Nephron progenitor cell (in vitro differentiated cells): ENCODE results near the gene ARHGAP26.

ENCODE experiments used
- DNase-seq: peaks from one replicate; pipeline ENCODE4 v3.0.0; 2021
- H3K27ac Mint-ChIP-seq: 2 replicates; pipeline ENCODE4 v1.8.0; 2021; ENCODE audit warnings: mild to moderate bottlenecking, moderate library complexity, mixed read lengths
- H3K27me3 Mint-ChIP-seq: 2 replicates; pipeline ENCODE4 v1.8.0; 2021; ENCODE audit warnings: mild to moderate bottlenecking, low read depth, mixed read lengths; ENCODE audit not compliant: poor library complexity
- H3K36me3 Mint-ChIP-seq: 2 replicates; pipeline ENCODE4 v1.8.0; 2021; ENCODE audit warnings: low read depth, mixed read lengths
- H3K4me1 Mint-ChIP-seq: 2 replicates; pipeline ENCODE4 v1.8.0; 2021; ENCODE audit warnings: mixed read lengths
- H3K4me3 Mint-ChIP-seq: 2 replicates; pipeline ENCODE4 v1.8.0; 2021; ENCODE audit warnings: mild to moderate bottlenecking, moderate library complexity, mixed read lengths
- H3K9me3 Mint-ChIP-seq: 2 replicates; pipeline ENCODE4 v1.8.0; 2021; ENCODE audit warnings: mild to moderate bottlenecking, moderate library complexity, mixed read lengths
- TF ChIP-seq, protein P1 (sequence below): fragments of 200-600 bp; sonication (generic); IDR thresholded peaks from 2 replicates; pipeline ENCODE4 v1.5.0; 2021; ENCODE audit warnings: antibody characterized with exemption

ARHGAP26 gene

GRCh38 chr5:143149759-143150158 lies 379.6 kb downstream of the ARHGAP26 start:
- H3K27me3 Mint-ChIP-seq: no peaks in the 10 kb centered on the region
- peaks cover 40% of the 10 kb centered on the region for H3K4me1 Mint-ChIP-seq
- peaks cover 10% of the 10 kb centered on the region for H3K36me3 Mint-ChIP-seq
- DNase-seq: no peak
- no peaks in the 10 kb centered on the region for H3K9me3 Mint-ChIP-seq
- H3K27ac Mint-ChIP-seq: no peak overlapping the region
- H3K4me3 Mint-ChIP-seq: no peak overlapping the region
- TF ChIP-seq, protein P1, sequence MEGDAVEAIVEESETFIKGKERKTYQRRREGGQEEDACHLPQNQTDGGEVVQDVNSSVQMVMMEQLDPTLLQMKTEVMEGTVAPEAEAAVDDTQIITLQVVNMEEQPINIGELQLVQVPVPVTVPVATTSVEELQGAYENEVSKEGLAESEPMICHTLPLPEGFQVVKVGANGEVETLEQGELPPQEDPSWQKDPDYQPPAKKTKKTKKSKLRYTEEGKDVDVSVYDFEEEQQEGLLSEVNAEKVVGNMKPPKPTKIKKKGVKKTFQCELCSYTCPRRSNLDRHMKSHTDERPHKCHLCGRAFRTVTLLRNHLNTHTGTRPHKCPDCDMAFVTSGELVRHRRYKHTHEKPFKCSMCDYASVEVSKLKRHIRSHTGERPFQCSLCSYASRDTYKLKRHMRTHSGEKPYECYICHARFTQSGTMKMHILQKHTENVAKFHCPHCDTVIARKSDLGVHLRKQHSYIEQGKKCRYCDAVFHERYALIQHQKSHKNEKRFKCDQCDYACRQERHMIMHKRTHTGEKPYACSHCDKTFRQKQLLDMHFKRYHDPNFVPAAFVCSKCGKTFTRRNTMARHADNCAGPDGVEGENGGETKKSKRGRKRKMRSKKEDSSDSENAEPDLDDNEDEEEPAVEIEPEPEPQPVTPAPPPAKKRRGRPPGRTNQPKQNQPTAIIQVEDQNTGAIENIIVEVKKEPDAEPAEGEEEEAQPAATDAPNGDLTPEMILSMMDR: no peak

DNA sequence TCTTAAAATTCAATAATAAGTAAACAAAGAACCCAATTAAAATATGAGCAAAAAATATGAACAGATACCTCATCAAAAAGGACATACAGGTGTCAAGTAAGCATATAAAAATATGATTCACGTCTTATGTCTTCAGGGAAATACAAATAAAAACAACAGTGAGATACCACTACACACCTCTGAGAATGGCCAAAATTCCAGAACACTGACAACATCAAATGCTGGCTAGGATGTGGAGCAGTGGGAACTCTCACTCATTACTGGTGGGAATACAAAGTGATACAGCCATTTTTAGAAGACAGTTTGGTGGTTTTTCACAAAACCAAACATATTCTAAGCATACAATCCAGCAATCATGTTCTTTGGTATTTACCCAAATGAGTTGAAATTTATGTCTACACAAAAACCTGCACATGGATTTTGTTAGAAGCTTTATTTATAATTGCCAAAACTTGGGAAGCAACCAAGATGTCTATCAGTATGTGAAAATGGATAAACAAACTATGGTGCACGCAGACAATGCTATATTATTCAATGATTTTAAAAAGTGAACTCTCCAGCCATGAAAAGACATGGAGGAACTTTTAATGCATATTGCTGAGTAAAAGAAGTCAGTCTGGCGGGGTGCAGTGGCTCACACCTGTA lies 381.0 kb downstream of the ARHGAP26 start:
- H3K27me3 Mint-ChIP-seq: peaks cover 2% of the 10 kb centered on the region
- peaks cover 48% of the 10 kb centered on the region for H3K4me1 Mint-ChIP-seq
- TF ChIP-seq, protein P1: no peak
- no peak overlapping the region for H3K4me3 Mint-ChIP-seq
- DNase-seq: no peak
- no peaks in the 10 kb centered on the region for H3K9me3 Mint-ChIP-seq
- peaks cover 10% of the 10 kb centered on the region for H3K36me3 Mint-ChIP-seq
- H3K27ac Mint-ChIP-seq: no peak overlapping the region

DNA sequence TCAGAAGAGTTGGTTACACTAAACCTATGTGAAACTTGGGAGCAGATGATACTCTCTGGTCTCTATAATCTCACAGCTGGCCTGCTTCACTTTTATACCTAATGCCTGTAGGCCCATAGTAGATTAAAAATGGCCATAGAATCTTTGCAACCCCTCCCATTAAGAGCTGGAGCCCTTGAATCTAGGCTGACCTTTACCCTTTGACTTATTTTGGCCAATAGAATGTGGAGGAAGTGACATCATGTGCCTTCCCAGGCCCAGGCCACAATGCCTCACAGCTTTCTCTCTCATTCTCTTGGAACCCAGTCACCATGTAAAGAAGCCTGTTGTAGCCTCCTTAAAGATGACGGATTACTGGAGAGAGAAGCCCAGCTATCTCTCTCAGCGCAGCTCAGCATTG lies 382.3 kb downstream of the ARHGAP26 start:
- Mint-ChIP-seq H3K27ac (no peak overlapping the region), H3K4me3 (no peak overlapping the region), H3K9me3 (no peaks in the 10 kb centered on the region), H3K36me3 (peaks cover 10% of the 10 kb centered on the region), H3K27me3 (peaks cover 2% of the 10 kb centered on the region), H3K4me1 (peaks cover 51% of the 10 kb centered on the region)
- no peak for DNase-seq
- TF ChIP-seq, protein P1: no peak

- no peak overlapping the region for H3K4me3 Mint-ChIP-seq
- DNase-seq: no peak
- peaks cover 10% of the 10 kb centered on the region for H3K36me3 Mint-ChIP-seq
These were observed 383.3 kb downstream of the ARHGAP26 start for GRCh38 chr5:143153332-143154119.

GRCh38 chr5:143154510-143155370 lies 384.6 kb downstream of the ARHGAP26 start:
- TF ChIP-seq, protein P1: no peak
- Mint-ChIP-seq H3K4me1 (peaks cover 29% of the 10 kb centered on the region), H3K27me3 (peaks cover 2% of the 10 kb centered on the region), H3K4me3 (no peak overlapping the region), H3K36me3 (peaks cover 10% of the 10 kb centered on the region), H3K27ac (peak overlapping the region; percentile 16), H3K9me3 (no peaks in the 10 kb centered on the region)
- DNase-seq: no peak

More at GRCh38 chr5:143153332-143154119, 383.3 kb downstream of the ARHGAP26 start:
- H3K27me3 Mint-ChIP-seq: peaks cover 2% of the 10 kb centered on the region
- no peak overlapping the region for H3K27ac Mint-ChIP-seq
- TF ChIP-seq, protein P1: no peak
- H3K9me3 Mint-ChIP-seq: no peaks in the 10 kb centered on the region
- H3K4me1 Mint-ChIP-seq: peaks cover 40% of the 10 kb centered on the region
